ENCODE data around the gene FLT4.

Gene FLT4

GRCh38 chr5:180642181-180642775 lies 7.1 kb downstream of the FLT4 start:
- no peak for DNase-seq (ENCODE audit: low read depth)

GRCh38 chr5:180641566-180641900 lies 7.9 kb downstream of the FLT4 start:
- DNase-seq (ENCODE audit: low read depth): no peak

- no peak for DNase-seq (ENCODE audit: low read depth)
These were observed 8.4 kb downstream of the FLT4 start for GRCh38 chr5:180640861-180641565.

- DNase-seq (ENCODE audit: low read depth): no peak
These were observed 8.9 kb downstream of the FLT4 start for GRCh38 chr5:180640611-180640860.

- no peak for DNase-seq (ENCODE audit: low read depth)
These were observed 9.4 kb downstream of the FLT4 start for GRCh38 chr5:180639741-180640610.

GRCh38 chr5:180639287-180639686 lies 10.1 kb downstream of the FLT4 start:
- no peak for DNase-seq (ENCODE audit: low read depth)

- no peak for DNase-seq (ENCODE audit: low read depth)
These were observed 11.3 kb downstream of the FLT4 start for GRCh38 chr5:180637962-180638680.

- DNase-seq (ENCODE audit: low read depth): no peak
These were observed 12.9 kb downstream of the FLT4 start for GRCh38 chr5:180636403-180637075.

- no peak for DNase-seq (ENCODE audit: low read depth)
These were observed 13.4 kb downstream of the FLT4 start for GRCh38 chr5:180636016-180636402.

- no peak for DNase-seq (ENCODE audit: low read depth)
These were observed 15.9 kb downstream of the FLT4 start for GRCh38 chr5:180633283-180634177.

- DNase-seq (ENCODE audit: low read depth): no peak
These were observed 16.6 kb downstream of the FLT4 start for GRCh38 chr5:180632768-180633167.

- no peak for DNase-seq (ENCODE audit: low read depth)
These were observed 17.6 kb downstream of the FLT4 start for GRCh38 chr5:180631549-180632383.

- no peak for DNase-seq (ENCODE audit: low read depth)
These were observed 19.0 kb downstream of the FLT4 start for GRCh38 chr5:180630426-180630825.

GRCh38 chr5:180629831-180630382 lies 19.5 kb downstream of the FLT4 start:
- DNase-seq (ENCODE audit: low read depth): no peak

GRCh38 chr5:180628827-180629750 lies 20.3 kb downstream of the FLT4 start:
- DNase-seq (ENCODE audit: low read depth): no peak

- no peak for DNase-seq (ENCODE audit: low read depth)
These were observed 21.2 kb downstream of the FLT4 start for GRCh38 chr5:180628211-180628610.

GRCh38 chr5:180627386-180628120 lies 21.8 kb downstream of the FLT4 start:
- no peak for DNase-seq (ENCODE audit: low read depth)
